Measurements from ENCODE around the gene SMAD3.
"Not testable (repeated sequence)": the region's sequence is repeated elsewhere in the genome, so short reads cannot be mapped to it uniquely, and the experiment has no call there.

The SMAD3 gene

GRCh38 chr15:67064607-67065530 is 533 bp upstream of the SMAD3 start:
- DNase-seq: no peak

- DNase-seq: no peak
Measured at GRCh38 chr15:67066041-67066958, 898 bp downstream of the SMAD3 start.

GRCh38 chr15:67066959-67067853 is 1.8 kb downstream of the SMAD3 start:
- no peak for DNase-seq

GRCh38 chr15:67067930-67068551 is 2.6 kb downstream of the SMAD3 start:
- no peak for DNase-seq

- DNase-seq: no peak
Measured at GRCh38 chr15:67068710-67069400, 3.5 kb downstream of the SMAD3 start.

- DNase-seq: no peak
Measured at GRCh38 chr15:67070150-67070549, 4.7 kb downstream of the SMAD3 start.

- DNase-seq: no peak
Measured at GRCh38 chr15:67070892-67071664, 5.7 kb downstream of the SMAD3 start.

- DNase-seq: no peak
Measured at GRCh38 chr15:67072442-67072841, 7.0 kb downstream of the SMAD3 start.

GRCh38 chr15:67072958-67073357 is 7.6 kb downstream of the SMAD3 start:
- no peak for DNase-seq

- no peak for DNase-seq
Measured at GRCh38 chr15:67074886-67075229, 9.5 kb downstream of the SMAD3 start.

- not testable (repeated sequence) for DNase-seq
Measured at GRCh38 chr15:67075555-67076135, 10.2 kb downstream of the SMAD3 start.

GRCh38 chr15:67076147-67076843 is 10.9 kb downstream of the SMAD3 start:
- no peak for DNase-seq

GRCh38 chr15:67077641-67078215 is 12.3 kb downstream of the SMAD3 start:
- no peak for DNase-seq

GRCh38 chr15:67079361-67079760 is 14.0 kb downstream of the SMAD3 start:
- DNase-seq: no peak

GRCh38 chr15:67080118-67080899 is 14.9 kb downstream of the SMAD3 start:
- DNase-seq: no peak

GRCh38 chr15:67080900-67081431 is 15.6 kb downstream of the SMAD3 start:
- peak; percentile 35 for DNase-seq

GRCh38 chr15:67082007-67082536 is 16.7 kb downstream of the SMAD3 start:
- peak; percentile 43 for DNase-seq
